ENCODE measurements around the gene SLF2.
"Not testable (repeated sequence)": the region's sequence is repeated elsewhere in the genome, so short reads cannot be mapped to it uniquely, and the experiment has no call there.

SLF2 gene

GRCh38 chr10:100876585-100877460, 35.9 kb upstream of the SLF2 start:
- DNase-seq, result no peak
- intact Hi-C loops (cut with DNase I), result loop anchor here (5.0 kb wide), 1 partner anchor 315 kb away; no protein-coding TSS in a partner anchor

- intact Hi-C loops (cut with DNase I), result loop anchor here (5.0 kb wide), 1 partner anchor 315 kb away; no protein-coding TSS in a partner anchor
Observed at GRCh38 chr10:100877461-100877850, 35.3 kb upstream of the SLF2 start.

GRCh38 chr10:100878291-100878910, 34.4 kb upstream of the SLF2 start:
- peak; percentile 52 to 90 (median 75) for DNase-seq
- intact Hi-C loops (cut with DNase I), result loop anchor here (5.0 kb wide), 1 partner anchor 316 kb away; no protein-coding TSS in a partner anchor

More at GRCh38 chr10:100877461-100877850, 35.3 kb upstream of the SLF2 start:
- DNase-seq, result peak in 1 of 42 donors; percentile 15

GRCh38 chr10:100879741-100880360, 32.9 kb upstream of the SLF2 start:
- intact Hi-C loops (cut with DNase I), result loop anchor here (5.0 kb wide), 1 partner anchor 318 kb away; no protein-coding TSS in a partner anchor
- DNase-seq, result peak in 1 of 42 donors; percentile 31

- DNase-seq, result peak in 17 of 42 donors; percentile 7 to 70 (median 35)
- intact Hi-C loops (cut with DNase I), result no loop called here
Observed at GRCh38 chr10:100881556-100882213, 31.1 kb upstream of the SLF2 start.

GRCh38 chr10:100882252-100882651, 30.5 kb upstream of the SLF2 start:
- intact Hi-C loops (cut with DNase I), result no loop called here
- peak in 1 of 42 donors; percentile 23 for DNase-seq

GRCh38 chr10:100882671-100883311, 30.0 kb upstream of the SLF2 start:
- peak in 1 of 42 donors; percentile 41 for DNase-seq
- intact Hi-C loops (cut with DNase I), result no loop called here

GRCh38 chr10:100883312-100883821, 29.4 kb upstream of the SLF2 start:
- peak in 1 of 42 donors; percentile 36 for DNase-seq
- intact Hi-C loops (cut with DNase I), result no loop called here

- DNase-seq, result peak in 2 of 42 donors; percentile 3 to 9
- intact Hi-C loops (cut with DNase I), result not testable (repeated sequence)
Observed at GRCh38 chr10:100885611-100886010, 27.2 kb upstream of the SLF2 start.

- intact Hi-C loops (cut with DNase I), result no loop called here
- DNase-seq, result no peak
Observed at GRCh38 chr10:100886091-100886490, 26.7 kb upstream of the SLF2 start.

GRCh38 chr10:100886521-100886920, 26.2 kb upstream of the SLF2 start:
- intact Hi-C loops (cut with DNase I), result no loop called here
- no peak for DNase-seq

GRCh38 chr10:100886963-100887362, 25.8 kb upstream of the SLF2 start:
- intact Hi-C loops (cut with DNase I), result no loop called here
- DNase-seq, result peak in 1 of 42 donors; percentile 29

- intact Hi-C loops (cut with DNase I), result no loop called here
- peak in 1 of 42 donors; percentile 3 for DNase-seq
Observed at GRCh38 chr10:100887761-100888296, 24.9 kb upstream of the SLF2 start.

- intact Hi-C loops (cut with DNase I), result no loop called here
- DNase-seq, result no peak
Observed at GRCh38 chr10:100888957-100889356, 23.8 kb upstream of the SLF2 start.

GRCh38 chr10:100889546-100889945, 23.2 kb upstream of the SLF2 start:
- intact Hi-C loops (cut with DNase I), result no loop called here
- DNase-seq, result peak in 1 of 42 donors; percentile 16

- intact Hi-C loops (cut with DNase I), result no loop called here
- no peak for DNase-seq
Observed at GRCh38 chr10:100890141-100890672, 22.6 kb upstream of the SLF2 start.

- peak in 2 of 42 donors; percentile 1 to 6 for DNase-seq
- intact Hi-C loops (cut with DNase I), result no loop called here
Observed at GRCh38 chr10:100890673-100891317, 22.0 kb upstream of the SLF2 start.

Data from head of caudate nucleus (tissue), 42 donors.